GM19324 (cell line): Measurements from ENCODE around the gene STEAP1B.
A peak's percentile ranks its signal among the peaks of the same experiment; 100 is the strongest.
"Not testable (repeated sequence)": the region's sequence is repeated elsewhere in the genome, so short reads cannot be mapped to it uniquely, and the experiment has no call there.

Experiments
- ATAC-seq: cut with Tn5 transposase; IDR thresholded peaks from one replicate; pipeline ENCODE4 v1.9.1; 2021; ENCODE audit warnings: mild to moderate bottlenecking, moderate library complexity; ENCODE audit not compliant: unreplicated experiment, low FRiP score

Gene STEAP1B

DNA sequence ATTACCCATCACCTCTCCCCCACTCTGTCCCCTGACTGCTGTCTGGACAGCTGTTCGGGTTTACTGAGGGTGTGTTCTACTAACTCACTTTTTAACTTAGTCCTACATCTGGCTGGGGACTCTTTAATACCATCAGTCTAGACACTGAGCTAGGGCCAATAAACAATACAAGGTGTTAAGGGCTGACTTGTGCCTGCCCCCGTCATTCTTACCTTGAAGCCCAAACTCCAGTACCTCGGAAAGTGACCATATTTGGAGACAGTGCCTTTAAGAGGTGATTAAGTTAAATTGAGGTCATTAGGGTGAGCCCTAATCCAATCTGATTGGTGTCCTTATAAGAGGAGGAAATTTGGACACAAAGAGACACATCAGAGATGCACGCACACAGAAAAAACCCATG is 35.7 kb downstream of the STEAP1B start:
- no peak for ATAC-seq

GRCh38 chr7:22460363-22460988 is 39.5 kb downstream of the STEAP1B start:
- no peak for ATAC-seq

DNA sequence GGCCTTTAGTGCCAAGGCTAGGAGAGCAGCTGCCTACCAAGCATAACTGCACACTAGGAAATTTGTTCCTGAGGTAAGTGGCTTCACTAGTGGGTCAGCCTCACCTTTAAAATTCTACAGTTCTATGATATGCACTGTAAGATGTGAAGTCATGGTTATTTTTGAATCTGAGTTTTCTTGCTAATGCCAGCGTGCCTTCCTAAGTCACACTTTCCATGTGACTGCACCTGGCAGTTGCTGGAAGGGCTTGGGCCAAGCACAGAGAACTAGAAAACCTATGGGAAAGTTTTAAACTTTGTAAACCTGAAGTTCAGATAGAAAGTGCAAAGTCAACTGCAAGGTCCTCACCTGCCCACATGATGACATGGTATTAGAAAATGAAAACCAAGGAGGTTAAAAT is 42.5 kb downstream of the STEAP1B start:
- no peak for ATAC-seq

DNA sequence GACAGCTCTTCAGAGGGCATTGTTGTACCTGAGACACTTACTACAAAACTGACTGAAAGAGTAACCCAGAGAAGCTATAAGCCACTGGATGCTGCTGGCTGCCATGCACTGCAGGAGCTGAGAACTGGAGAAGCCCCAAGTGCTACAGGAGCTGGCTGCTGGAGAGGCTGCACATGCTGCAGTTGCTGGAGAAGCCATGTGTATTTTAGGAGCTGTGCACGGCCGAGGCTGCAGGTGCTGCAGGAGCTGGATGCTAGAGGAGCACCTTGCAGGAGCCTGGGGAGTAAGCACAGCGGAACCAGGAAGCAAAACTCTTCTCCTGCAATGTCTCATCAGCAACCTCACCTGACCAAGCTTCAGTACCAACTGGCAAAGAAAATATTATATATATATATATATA is 45.5 kb downstream of the STEAP1B start:
- no peak for ATAC-seq

DNA sequence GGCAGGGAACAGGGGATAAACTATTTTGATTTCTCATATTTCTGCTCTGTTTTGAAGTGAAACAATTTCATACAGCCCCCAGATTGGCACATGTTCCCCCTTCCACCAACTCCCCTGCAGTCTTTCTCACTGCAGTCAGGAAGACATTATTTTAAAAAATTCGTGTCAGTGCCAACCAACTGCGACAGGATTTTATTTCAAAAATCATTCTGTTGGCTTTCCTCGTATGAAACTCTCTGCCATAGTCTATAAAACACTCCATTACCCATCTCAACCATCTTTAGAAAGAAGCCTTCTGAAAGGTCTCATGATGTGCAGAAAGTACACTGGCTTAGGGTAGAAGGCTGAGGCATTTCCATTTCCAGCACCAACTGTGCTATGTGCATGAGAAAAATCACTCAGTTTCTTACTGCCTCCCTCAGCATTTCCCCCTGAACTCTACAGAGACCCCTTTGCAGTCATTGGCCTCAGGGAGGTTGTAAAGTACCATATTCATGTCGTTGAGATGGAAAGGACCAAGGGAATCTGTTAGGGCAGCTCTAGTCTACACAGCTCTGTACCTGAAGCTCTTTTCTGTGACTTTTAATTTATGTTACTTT is 46.9 kb downstream of the STEAP1B start:
- no peak for ATAC-seq

DNA sequence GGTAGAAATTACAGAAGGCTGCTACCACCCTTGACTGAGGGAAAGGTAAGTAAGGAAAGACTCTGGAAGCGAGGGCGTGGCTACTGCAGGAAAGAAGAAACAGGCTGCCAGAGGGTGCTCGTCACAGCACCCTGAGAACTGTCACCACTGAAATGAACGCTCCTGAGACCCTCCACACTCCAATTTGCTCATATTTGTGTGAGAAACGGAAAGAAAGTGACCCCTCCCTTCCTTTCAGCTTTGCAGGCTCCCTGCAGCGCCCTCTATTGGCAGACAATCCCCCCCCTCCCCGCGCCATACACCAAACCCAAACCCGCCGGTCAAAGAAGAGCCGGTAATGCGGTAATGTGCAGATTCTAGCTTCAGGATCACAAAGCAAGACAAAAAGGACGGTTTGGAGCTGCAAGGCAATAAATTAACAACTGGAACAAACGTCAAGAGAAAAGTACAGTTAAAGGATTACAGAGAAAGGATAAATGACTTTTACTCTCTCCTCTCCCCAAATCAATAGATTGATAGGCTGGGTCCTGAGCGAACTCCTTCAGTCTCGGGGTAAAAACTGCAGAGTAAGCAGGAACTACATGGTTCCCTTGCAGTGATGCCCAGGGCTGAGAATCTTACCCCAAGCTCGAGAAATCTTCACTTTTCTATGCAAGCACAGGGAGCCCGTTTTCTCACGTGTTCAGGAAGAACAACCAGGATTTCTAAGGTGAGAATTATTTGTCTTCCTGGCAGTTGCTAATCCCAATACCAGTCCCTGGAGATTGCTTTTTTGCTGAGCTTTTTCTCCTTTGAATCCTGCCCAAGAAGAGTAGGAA is 47.6 kb downstream of the STEAP1B start:
- peak; percentile 40 for ATAC-seq

- ATAC-seq = not testable (repeated sequence)
Observed at GRCh38 chr7:22450013-22450412, 50.0 kb downstream of the STEAP1B start.

- peak; percentile 76 for ATAC-seq
Observed at GRCh38 chr7:22447762-22448161, 52.2 kb downstream of the STEAP1B start.

DNA sequence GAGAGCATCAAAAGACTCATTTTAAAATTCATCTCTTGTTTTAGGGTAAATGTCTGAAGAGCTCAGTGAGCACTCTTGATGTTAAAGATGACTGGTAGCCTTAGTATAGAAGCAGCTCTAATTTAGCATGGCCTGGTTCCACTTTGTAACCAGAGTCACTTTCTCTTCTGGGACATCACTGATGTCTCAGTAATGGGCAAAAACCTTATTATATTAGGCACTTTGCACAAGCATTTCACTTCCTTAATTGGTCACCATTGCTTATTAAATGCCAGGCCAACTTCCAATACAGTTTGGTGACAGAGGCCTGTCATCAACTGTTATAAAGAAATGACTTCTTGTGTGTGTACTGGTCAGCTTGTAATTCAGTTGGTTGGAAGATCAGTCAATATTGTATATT is 53.0 kb downstream of the STEAP1B start:
- peak; percentile 32 for ATAC-seq

DNA sequence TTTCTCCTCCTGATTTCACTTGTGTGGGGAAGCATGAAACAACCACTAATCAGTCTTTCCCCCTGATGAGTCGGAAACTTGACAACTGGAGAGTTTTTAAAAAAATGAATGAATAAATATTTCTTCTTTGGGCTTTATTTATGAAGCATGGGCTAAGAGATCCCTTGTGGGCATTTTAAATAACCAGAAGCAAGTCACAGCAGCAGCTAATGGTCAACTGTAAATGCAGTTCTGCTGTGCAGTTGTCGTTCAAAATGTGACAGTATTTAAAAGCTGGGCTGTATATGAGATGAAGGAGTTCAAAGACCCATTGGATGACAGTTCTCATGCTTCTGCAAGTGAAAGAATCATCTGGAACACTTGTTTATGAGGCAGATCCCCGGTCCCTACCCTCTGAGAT is 54.1 kb downstream of the STEAP1B start:
- ATAC-seq = no peak

DNA sequence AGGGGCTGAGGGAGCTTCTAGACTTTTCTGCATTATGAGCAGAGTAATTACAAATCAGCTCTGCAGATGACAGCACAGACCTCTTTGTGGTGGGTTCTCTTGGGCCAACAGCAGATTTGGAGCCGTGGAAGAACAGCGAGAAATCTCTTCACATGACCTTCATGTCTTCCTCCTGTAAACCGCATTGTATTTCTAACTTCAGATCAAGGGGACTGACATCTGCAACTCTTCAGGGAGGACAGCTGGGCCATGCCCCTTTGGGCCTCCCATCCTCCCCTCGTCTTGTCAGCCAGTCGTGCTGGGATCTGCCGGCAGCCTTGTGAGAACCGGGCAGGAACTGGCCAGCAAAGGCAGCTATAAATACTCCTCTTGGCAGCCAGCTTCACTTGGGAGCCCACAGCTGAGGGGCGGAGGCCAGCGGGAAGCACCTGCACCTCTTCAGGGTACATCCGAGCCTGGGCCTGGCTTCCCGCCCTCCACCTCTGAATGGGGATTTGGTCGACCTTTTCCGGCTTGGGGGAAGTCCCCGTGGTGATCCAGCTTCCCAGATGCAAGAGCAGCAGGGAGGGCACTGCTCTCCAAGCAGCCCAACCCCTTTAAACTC is 54.7 kb downstream of the STEAP1B start:
- no peak for ATAC-seq

GRCh38 chr7:22444181-22444971 is 55.6 kb downstream of the STEAP1B start:
- ATAC-seq = no peak

DNA sequence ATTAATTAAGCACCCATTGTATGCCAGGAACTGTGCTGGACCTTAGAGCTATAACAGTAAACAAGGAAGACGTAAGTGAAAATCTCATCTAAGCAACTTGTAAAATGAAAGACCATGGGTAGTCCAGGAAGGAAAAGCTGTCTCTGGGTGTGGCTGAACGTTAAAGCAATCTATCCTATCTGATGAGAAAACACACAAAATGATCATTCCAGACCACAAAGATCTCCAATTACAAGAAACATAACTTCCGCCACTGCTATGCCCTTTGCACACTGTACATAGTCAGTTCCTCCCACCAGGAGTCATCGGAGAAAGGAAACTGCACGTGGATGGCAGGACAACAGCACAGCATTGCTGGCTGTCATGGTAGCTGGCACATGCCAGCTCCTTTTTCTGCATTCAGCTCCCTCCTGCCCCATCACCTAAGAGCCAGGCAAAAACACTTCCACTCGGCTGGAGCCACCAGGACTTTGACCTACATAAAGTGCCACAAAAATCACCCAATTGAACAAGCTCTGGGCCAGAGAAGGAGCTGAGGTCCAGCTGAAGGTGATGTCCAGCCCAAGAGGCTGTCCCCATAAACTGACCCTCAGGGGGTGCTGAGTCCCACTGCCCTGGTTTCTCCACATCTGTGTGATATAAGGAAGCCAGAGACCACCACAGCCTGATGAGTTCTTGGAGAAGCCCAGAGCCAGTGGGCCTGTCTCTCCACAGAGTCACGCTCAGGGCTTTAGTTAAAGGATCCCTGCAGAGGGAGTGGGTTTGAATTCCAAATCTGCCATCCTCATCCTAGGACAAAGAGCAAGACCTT is 56.4 kb downstream of the STEAP1B start:
- no peak for ATAC-seq

GRCh38 chr7:22442882-22443369 is 57.1 kb downstream of the STEAP1B start:
- ATAC-seq = no peak

DNA sequence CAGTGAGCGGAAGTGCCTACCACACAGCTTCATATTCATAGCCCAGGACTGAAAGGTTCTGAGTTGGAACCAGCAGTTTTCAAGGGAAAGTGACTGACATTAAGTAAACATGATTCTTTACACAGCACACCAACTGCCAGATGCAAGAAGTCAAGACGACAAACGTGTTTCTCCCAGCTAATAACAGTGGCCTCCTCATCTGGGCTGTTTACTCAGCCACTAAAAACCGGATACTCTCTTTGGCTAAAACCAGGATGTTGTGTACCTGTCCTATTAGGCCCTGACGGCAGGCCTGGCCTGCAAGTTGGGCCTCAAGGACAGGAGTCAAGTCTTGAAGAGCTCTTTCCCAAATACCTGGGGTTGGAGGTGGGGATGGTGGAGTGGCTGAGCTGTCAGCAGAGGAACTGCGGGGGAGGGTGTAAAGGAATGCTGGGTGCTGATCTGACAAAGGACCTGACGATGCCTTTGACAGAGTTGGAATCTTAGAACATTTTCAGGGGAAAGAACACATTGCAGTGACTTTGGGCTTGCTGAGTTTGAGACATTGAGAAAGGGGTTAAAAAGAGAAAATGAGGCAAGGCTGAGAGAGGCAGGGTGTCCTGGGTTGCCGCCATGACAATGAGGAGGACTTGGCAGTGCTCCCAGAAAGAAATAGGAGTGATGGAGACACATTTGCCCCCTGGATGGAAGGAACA is 57.7 kb downstream of the STEAP1B start:
- ATAC-seq = no peak

GRCh38 chr7:22441157-22441556 is 58.8 kb downstream of the STEAP1B start:
- ATAC-seq = no peak

DNA sequence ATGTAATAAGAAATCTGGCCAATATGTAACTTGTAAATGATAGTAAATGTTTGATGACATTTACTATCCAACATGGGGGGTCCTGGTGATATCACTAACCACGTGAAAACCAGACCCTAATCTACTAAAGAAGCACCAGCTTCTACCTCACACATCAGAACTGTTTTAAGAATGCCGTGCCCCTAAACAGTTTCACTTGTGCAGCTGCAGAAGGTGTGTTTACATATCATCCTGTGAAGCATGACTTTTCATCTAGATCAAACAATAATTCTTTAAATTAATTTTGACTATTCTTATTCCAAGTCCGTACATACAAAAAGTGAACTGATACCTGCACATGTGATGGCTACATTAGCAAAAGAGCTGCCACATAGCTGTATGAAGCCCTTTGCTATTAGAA is 61.0 kb downstream of the STEAP1B start:
- ATAC-seq = peak; percentile 53

- not testable (repeated sequence) for ATAC-seq
Observed at GRCh38 chr7:22436552-22436951, 63.4 kb downstream of the STEAP1B start.

GRCh38 chr7:22435720-22436119 is 64.3 kb downstream of the STEAP1B start:
- ATAC-seq = no peak
